Hepatocyte (in vitro differentiated cells): ENCODE data around the gene FIGNL2. TPM values are rescaled to one million over a fixed set of nuclear protein-coding genes. Genes with fewer than 3 reads are reported as not detected.

ENCODE experiments used
- DNase-seq: peaks from one replicate; pipeline ENCODE4 v3.0.0-alpha.2; 2016; ENCODE audit warnings: low spot score
- H2AFZ ChIP-seq: fragments of 200-600 bp; sonication (generic); 2 replicates; pipeline ENCODE4 v1.6.0; 2016; ENCODE audit warnings: antibody characterized with exemption, mild to moderate bottlenecking
- H3K27ac ChIP-seq: fragments of 200-600 bp; sonication (generic); 2 replicates; pipeline ENCODE4 v1.5.1; 2016; ENCODE audit warnings: mild to moderate bottlenecking
- H3K27me3 ChIP-seq: fragments of 200-600 bp; sonication (generic); 2 replicates; pipeline ENCODE4 v1.6.1; 2016
- H3K36me3 ChIP-seq: fragments of 200-600 bp; sonication (generic); replicated peaks from 2 replicates; pipeline ENCODE4 v1.5.1; 2016; ENCODE audit warnings: low read depth; ENCODE audit not compliant: insufficient read depth
- H3K4me1 ChIP-seq: fragments of 200-600 bp; sonication (generic); 2 replicates; pipeline ENCODE4 v1.5.1; 2016; ENCODE audit warnings: mild to moderate bottlenecking, moderate library complexity; ENCODE audit not compliant: insufficient read depth
- H3K4me2 ChIP-seq: fragments of 200-600 bp; sonication (generic); 2 replicates; pipeline ENCODE4 v1.6.0; 2016
- H3K4me3 ChIP-seq: fragments of 200-600 bp; sonication (generic); 2 replicates; pipeline ENCODE4 v1.5.1; 2016; ENCODE audit warnings: mild to moderate bottlenecking
- H3K79me2 ChIP-seq: fragments of 200-600 bp; sonication (generic); 2 replicates; pipeline ENCODE4 v1.6.0; 2017; ENCODE audit warnings: mild to moderate bottlenecking
- H3K9me2 ChIP-seq: fragments of 200-600 bp; sonication (generic); replicated peaks from 2 replicates; pipeline ENCODE4 v1.6.0; 2017; ENCODE audit warnings: mild to moderate bottlenecking; ENCODE audit not compliant: insufficient read depth
- H3K9me3 ChIP-seq: fragments of 200-600 bp; sonication (generic); 2 replicates; pipeline ENCODE4 v1.5.1; 2016; ENCODE audit warnings: low read depth, mild to moderate bottlenecking
- H4K20me1 ChIP-seq: fragments of 200-600 bp; sonication (generic); 2 replicates; pipeline ENCODE4 v1.6.0; 2016; ENCODE audit warnings: mild to moderate bottlenecking; ENCODE audit not compliant: insufficient read depth, poor library complexity, severe bottlenecking
- EZH2 ChIP-seq: fragments of 200-600 bp; sonication (generic); IDR thresholded peaks from 2 replicates; pipeline ENCODE4 v1.6.1; 2016; ENCODE audit warnings: antibody characterized with exemption, mild to moderate bottlenecking, borderline replicate concordance
- EZH2phosphoT487 ChIP-seq: fragments of 200-600 bp; sonication (generic); IDR thresholded peaks from one replicate; pipeline ENCODE4 v1.6.1; 2018; ENCODE audit warnings: antibody characterized with exemption, mild to moderate bottlenecking, low read depth, moderate library complexity; ENCODE audit not compliant: unreplicated experiment, severe bottlenecking
- WGBS: methylation state at CpG from one replicate; pipeline ENCODE4 v1.1.6; 2016; ENCODE audit warnings: low lambda C conversion rate; ENCODE audit errors: missing lambda C conversion rate; 5-methylcytosine and 5-hydroxymethylcytosine counted together
- polyA plus RNA-seq: library from polyadenylated mRNA; unstranded; fragments of >200 nt; fragmentation: Nextera tagmentation; extraction: Ambion mirVana; gene quantifications from 2 replicates; pipeline ENCODE4 v1.2.1, GENCODE V29; 2016
- total RNA-seq: library from RNA; depleted of rRNA; stranded (reverse); fragments of >200 nt; gene quantifications from 2 replicates; pipeline ENCODE4 v1.2.3, GENCODE V29; 2014
- TF ChIP-seq, protein P1 (sequence below): fragments of 200-600 bp; sonication (generic); IDR thresholded peaks from 2 replicates; pipeline ENCODE4 v1.5.1; 2016; ENCODE audit warnings: antibody characterized with exemption, mild to moderate bottlenecking; ENCODE audit not compliant: poor library complexity

The FIGNL2 gene
- total and polyA plus RNA-seq, 2 experiments from 2014 or later = 1.1 to 3.2 TPM

DNA sequence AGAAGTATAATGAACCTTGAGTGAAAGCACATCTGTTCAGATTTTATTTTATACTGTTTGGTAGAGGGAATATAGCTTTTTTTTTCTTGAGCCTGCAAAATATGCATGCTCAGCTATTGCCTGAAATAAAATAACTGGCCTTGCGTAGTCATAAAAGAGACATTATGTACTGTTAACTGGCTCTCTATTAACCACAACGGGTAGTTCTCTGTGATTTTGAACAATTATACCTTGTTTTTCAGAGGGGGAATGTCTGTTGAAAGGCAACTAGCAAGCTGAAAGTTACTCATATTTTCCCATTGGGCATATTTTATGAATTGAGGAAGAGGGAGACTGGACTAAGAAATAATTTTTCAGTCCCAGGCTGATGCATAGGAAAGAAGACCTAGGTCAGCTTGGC, 62.6 kb downstream of the FIGNL2 start:
- no peaks in the 10 kb centered on the region for H3K4me1 ChIP-seq
- no peaks in the 10 kb centered on the region for H3K36me3 ChIP-seq
- no peaks in the 10 kb centered on the region for H3K9me3 ChIP-seq
- no peak overlapping the region for H3K27ac ChIP-seq
- H3K9me2 ChIP-seq = no peaks in the 10 kb centered on the region
- no peaks in the 10 kb centered on the region for H4K20me1 ChIP-seq
- no peak overlapping the region for H3K4me3 ChIP-seq
- no peak for TF ChIP-seq EZH2phosphoT487
- TF ChIP-seq EZH2 = no peak
- TF ChIP-seq, protein P1, sequence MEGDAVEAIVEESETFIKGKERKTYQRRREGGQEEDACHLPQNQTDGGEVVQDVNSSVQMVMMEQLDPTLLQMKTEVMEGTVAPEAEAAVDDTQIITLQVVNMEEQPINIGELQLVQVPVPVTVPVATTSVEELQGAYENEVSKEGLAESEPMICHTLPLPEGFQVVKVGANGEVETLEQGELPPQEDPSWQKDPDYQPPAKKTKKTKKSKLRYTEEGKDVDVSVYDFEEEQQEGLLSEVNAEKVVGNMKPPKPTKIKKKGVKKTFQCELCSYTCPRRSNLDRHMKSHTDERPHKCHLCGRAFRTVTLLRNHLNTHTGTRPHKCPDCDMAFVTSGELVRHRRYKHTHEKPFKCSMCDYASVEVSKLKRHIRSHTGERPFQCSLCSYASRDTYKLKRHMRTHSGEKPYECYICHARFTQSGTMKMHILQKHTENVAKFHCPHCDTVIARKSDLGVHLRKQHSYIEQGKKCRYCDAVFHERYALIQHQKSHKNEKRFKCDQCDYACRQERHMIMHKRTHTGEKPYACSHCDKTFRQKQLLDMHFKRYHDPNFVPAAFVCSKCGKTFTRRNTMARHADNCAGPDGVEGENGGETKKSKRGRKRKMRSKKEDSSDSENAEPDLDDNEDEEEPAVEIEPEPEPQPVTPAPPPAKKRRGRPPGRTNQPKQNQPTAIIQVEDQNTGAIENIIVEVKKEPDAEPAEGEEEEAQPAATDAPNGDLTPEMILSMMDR = no peak
- DNase-seq = no peak
- H2AFZ ChIP-seq = no peak overlapping the region
- H3K27me3 ChIP-seq = no peaks in the 10 kb centered on the region
- H3K79me2 ChIP-seq = no peaks in the 10 kb centered on the region
- H3K4me2 ChIP-seq = no peak overlapping the region
- 79% methylated on average over 2 of the region's 2 CpGs for WGBS

DNA sequence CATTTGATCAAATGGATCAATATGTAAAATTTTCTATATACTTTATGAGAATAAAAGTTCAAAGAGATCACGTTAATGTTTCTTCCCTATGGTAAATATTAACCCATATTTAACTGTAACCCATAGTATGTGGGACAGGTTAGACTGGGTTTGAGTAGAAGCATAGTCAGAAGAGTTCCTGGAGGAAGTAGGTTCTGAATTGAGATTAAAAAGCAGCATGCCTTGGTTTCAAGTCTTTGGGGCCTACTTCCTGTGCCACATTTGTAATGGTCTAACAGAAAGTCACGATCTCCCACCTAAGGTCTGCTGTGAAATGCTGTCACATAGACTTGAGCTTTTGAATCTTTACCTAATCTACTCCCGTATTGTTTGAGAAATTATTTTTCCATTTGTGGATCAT, 63.8 kb downstream of the FIGNL2 start:
- 87% methylated on average over 3 of the region's 3 CpGs for WGBS
- H3K79me2 ChIP-seq = no peaks in the 10 kb centered on the region
- TF ChIP-seq EZH2phosphoT487 (no peak), EZH2 (no peak)
- TF ChIP-seq, protein P1 = no peak
- no peaks in the 10 kb centered on the region for H4K20me1 ChIP-seq
- H3K9me3 ChIP-seq = no peaks in the 10 kb centered on the region
- H3K9me2 ChIP-seq = no peaks in the 10 kb centered on the region
- no peak for DNase-seq
- H3K36me3 ChIP-seq = no peaks in the 10 kb centered on the region
- no peak overlapping the region for H3K4me3 ChIP-seq
- H2AFZ ChIP-seq = no peak overlapping the region
- no peak overlapping the region for H3K27ac ChIP-seq
- no peaks in the 10 kb centered on the region for H3K27me3 ChIP-seq
- no peaks in the 10 kb centered on the region for H3K4me1 ChIP-seq
- H3K4me2 ChIP-seq = no peak overlapping the region

DNA sequence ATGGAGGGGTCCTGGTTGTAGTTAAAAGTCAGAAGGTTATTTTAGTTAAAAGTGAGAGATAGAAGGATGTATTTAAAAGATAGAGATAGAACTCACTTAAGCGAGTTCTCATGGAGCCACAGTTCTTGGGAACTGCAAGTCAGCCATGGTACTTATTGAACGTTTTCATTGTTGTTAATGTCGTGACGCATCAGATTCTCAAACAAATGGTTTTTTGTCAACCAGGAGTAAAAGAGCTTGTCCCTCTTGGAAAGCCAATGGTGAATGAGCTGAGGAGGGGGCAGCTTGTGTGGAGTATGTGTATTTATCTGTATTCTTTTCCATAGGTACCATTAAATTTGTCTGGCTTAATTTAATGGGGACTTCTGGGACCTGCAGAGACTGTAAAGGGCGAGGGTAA, 68.6 kb downstream of the FIGNL2 start:
- Histone ChIP-seq H3K79me2 (no peaks in the 10 kb centered on the region), H3K4me3 (no peak overlapping the region), H3K9me2 (no peaks in the 10 kb centered on the region), H3K4me2 (no peak overlapping the region), H3K4me1 (no peaks in the 10 kb centered on the region), H3K27ac (no peak overlapping the region), H3K9me3 (no peaks in the 10 kb centered on the region), H4K20me1 (no peaks in the 10 kb centered on the region), H3K36me3 (no peaks in the 10 kb centered on the region), H2AFZ (no peak overlapping the region), H3K27me3 (no peaks in the 10 kb centered on the region)
- 80% methylated on average over 5 of the region's 5 CpGs for WGBS
- no peak for DNase-seq
- TF ChIP-seq EZH2 (no peak), EZH2phosphoT487 (no peak)
- TF ChIP-seq, protein P1 = no peak

DNA sequence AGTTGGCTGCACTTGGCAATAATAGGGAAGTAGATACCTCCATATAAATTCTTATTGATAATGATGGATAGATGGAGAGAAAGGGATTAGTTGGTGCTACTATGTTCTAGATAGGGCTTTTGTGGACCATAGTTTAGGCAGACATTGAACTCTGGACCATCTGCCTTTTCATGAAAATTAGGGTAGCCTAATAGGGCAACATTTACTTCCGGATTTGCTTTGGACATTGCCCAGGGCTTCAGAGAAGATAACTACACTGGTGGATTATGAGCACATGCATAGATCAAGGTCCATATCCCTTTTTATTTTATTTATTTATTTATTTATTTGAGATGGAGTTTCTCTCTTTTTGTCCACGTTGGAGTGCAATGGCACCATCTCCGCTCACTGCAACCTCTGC, 70.5 kb downstream of the FIGNL2 start:
- Histone ChIP-seq H3K36me3 (no peaks in the 10 kb centered on the region), H3K27me3 (no peaks in the 10 kb centered on the region), H3K9me2 (no peaks in the 10 kb centered on the region), H3K4me2 (no peak overlapping the region), H3K27ac (no peak overlapping the region), H3K79me2 (no peaks in the 10 kb centered on the region), H3K4me1 (no peaks in the 10 kb centered on the region), H3K4me3 (no peak overlapping the region), H3K9me3 (no peaks in the 10 kb centered on the region), H4K20me1 (no peaks in the 10 kb centered on the region), H2AFZ (no peak overlapping the region)
- TF ChIP-seq EZH2 = no peak
- TF ChIP-seq EZH2phosphoT487 = no peak
- TF ChIP-seq, protein P1 = no peak
- 92% methylated on average over 3 of the region's 3 CpGs for WGBS
- no peak for DNase-seq
